Sigmoid colon (tissue), 7 donors: ENCODE results near the gene GRID2. TPM values are rescaled to one million over a fixed set of nuclear protein-coding genes. Genes with fewer than 3 reads are reported as not detected.

Source experiments
- DNase-seq: peaks from one replicate; pipeline ENCODE4 v3.0.0-alpha.2; 2019
- H3K27ac ChIP-seq, 4 donors: fragments of 200-600 bp; sonication (generic); one replicate each; pipeline ENCODE4 v1.5.1; 2016 to 2019; ENCODE audit warnings: mild to moderate bottlenecking in 1 of 4
- H3K27me3 ChIP-seq, 3 donors: fragments of 200-600 bp; sonication (generic); one replicate each; pipeline ENCODE4 v1.5.1; 2019; ENCODE audit warnings: mild to moderate bottlenecking in 1 of 3
- H3K36me3 ChIP-seq, 4 donors: fragments of 200-600 bp; sonication (generic); one replicate each; pipeline ENCODE4 v1.5.1; 2016 to 2019
- H3K4me1 ChIP-seq, 4 donors: fragments of 200-600 bp; sonication (generic); one replicate each; pipeline ENCODE4 v1.5.1; 2017 to 2019
- H3K4me3 ChIP-seq, 4 donors: fragments of 200-600 bp; sonication (generic); one replicate each; pipeline ENCODE4 v1.5.1; 2017 to 2019; ENCODE audit warnings: mild to moderate bottlenecking in 2 of 4, moderate library complexity in 1 of 4
- H3K9me3 ChIP-seq, 4 donors: fragments of 200-600 bp in 3 of 4; sonication (generic) in 3 of 4; one replicate each; pipeline versions ENCODE4 v1.5.1 to v1.6.1; 2013 to 2019
- EP300 ChIP-seq, 4 donors: sonication (generic); formaldehyde crosslinking; IDR thresholded peaks; one replicate each; pipeline ENCODE4 v1.6.1; 2017; ENCODE audit warnings: antibody characterized with exemption in 4 of 4
- POLR2A ChIP-seq, 2 donors: fragments of 450-650 bp; IDR thresholded peaks; one replicate each; pipeline ENCODE4 v1.6.1; 2016; ENCODE audit warnings: antibody characterized with exemption in 2 of 2, mild to moderate bottlenecking in 2 of 2, moderate library complexity in 2 of 2
- POLR2AphosphoS5 ChIP-seq, 4 donors: sonication (generic); formaldehyde crosslinking; IDR thresholded peaks; one replicate each; pipeline ENCODE4 v1.6.1; 2017; ENCODE audit warnings: antibody characterized with exemption in 4 of 4
- WGBS, 2 donors: extraction: QIAGEN DNeasy Blood & Tissue Kit; methylation state at CpG; one replicate each; pipeline ENCODE4 v1.1.7; 2013; 5-methylcytosine and 5-hydroxymethylcytosine counted together
- intact Hi-C: fragments of 100-400 bp; cut with DNase I; formaldehyde crosslinking; loops from one replicate; pipeline ENCODE4 v1.15.1; 2023
- polyA plus RNA-seq, 3 donors: library from polyadenylated mRNA; stranded (reverse); fragments of 200-250 nt; gene quantifications; one replicate each; pipeline ENCODE4 v1.2.3, GENCODE V29; 2013
- total RNA-seq, 4 donors: library from RNA; depleted of rRNA; stranded (reverse); fragments of >200 nt; gene quantifications; one replicate each; pipeline ENCODE4 v1.1.0, GENCODE V29; 2016
- TF ChIP-seq, protein P1 (sequence below), 4 experiments: fragments of 450-650 bp in 3 of 4; fragments of 200-600 bp in 1 of 4; IDR thresholded peaks; one replicate each; pipeline ENCODE4 v1.5.1; 2016 to 2019; ENCODE audit warnings: antibody characterized with exemption in 4 of 4, mild to moderate bottlenecking in 3 of 4, moderate library complexity in 2 of 4
- donor health status: healthy with polysubstance abuse.
- donor health status: Bipolar disorder and iron deficiency.
- donor health status: healthy.

GRID2 gene
- total and polyA plus RNA-seq, 7 donors = 0.04 to 1.9 (median 0.28) TPM; not detected in 2

DNA sequence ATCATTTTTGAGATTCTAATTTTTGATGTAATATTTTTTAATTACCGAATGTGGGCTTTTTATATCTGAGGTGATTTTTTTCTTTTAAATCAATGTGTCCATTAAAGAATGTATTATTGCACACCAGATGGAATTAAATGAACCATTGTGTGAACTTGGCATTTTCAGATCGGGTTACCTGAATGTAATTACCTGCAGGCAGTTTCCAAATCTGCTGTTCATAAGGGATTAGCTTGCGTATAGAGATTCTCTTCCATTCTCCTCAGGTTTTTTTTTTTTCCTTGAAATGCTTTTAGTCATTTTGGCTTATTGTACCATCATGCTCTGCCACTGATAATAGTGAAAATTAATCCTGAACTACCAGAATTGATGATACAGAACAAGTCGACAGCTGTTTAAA is 1013.3 kb downstream of the GRID2 start:
- TF ChIP-seq POLR2AphosphoS5 (IDR thresholded peaks at IDR 0.05) (no peak), EP300 (IDR thresholded peaks at IDR 0.05) (no peak), POLR2A (IDR thresholded peaks at IDR 0.05) (no peak)
- TF ChIP-seq, protein P1, sequence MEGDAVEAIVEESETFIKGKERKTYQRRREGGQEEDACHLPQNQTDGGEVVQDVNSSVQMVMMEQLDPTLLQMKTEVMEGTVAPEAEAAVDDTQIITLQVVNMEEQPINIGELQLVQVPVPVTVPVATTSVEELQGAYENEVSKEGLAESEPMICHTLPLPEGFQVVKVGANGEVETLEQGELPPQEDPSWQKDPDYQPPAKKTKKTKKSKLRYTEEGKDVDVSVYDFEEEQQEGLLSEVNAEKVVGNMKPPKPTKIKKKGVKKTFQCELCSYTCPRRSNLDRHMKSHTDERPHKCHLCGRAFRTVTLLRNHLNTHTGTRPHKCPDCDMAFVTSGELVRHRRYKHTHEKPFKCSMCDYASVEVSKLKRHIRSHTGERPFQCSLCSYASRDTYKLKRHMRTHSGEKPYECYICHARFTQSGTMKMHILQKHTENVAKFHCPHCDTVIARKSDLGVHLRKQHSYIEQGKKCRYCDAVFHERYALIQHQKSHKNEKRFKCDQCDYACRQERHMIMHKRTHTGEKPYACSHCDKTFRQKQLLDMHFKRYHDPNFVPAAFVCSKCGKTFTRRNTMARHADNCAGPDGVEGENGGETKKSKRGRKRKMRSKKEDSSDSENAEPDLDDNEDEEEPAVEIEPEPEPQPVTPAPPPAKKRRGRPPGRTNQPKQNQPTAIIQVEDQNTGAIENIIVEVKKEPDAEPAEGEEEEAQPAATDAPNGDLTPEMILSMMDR (IDR thresholded peaks at IDR 0.05) = no peak
- intact Hi-C loops = no loop called here
- 55 to 87% methylated on average over 4 of the region's 4 CpGs for whole genome bisulfite sequencing, 2 donors
- no peaks in the 10 kb centered on the region for H3K4me1 ChIP-seq
- no peaks in the 10 kb centered on the region for H3K27me3 ChIP-seq
- no peaks in the 10 kb centered on the region for H3K9me3 ChIP-seq
- no peak overlapping the region for H3K27ac ChIP-seq
- DNase-seq = no peak
- H3K4me3 ChIP-seq = no peak overlapping the region
- H3K36me3 ChIP-seq = no peaks in the 10 kb centered on the region

DNA sequence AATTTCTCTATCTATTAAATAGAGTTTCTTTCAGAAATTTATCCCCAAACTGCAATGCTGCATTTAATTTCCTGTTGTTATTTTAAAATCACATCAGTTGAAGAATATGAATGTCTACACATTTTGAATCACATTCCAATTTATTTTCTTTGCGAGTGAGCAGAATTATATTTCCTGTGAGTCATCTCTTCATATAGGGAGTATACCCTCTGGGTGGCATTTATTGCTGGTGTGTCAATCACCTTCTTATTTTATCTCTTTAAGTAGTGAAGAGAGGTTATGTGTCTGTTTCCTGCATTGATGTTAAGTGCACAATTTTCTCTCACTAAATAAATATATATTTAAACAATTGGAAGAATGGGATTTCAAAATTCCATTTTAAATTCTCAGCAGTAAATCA is 1013.8 kb downstream of the GRID2 start:
- Histone ChIP-seq H3K4me3 (no peak overlapping the region), H3K36me3 (no peaks in the 10 kb centered on the region), H3K9me3 (no peaks in the 10 kb centered on the region), H3K27me3 (no peaks in the 10 kb centered on the region), H3K27ac (no peak overlapping the region), H3K4me1 (no peaks in the 10 kb centered on the region)
- DNase-seq = no peak
- intact Hi-C loops = no loop called here
- TF ChIP-seq, protein P1 (IDR thresholded peaks at IDR 0.05) = no peak
- TF ChIP-seq POLR2AphosphoS5 (IDR thresholded peaks at IDR 0.05) (no peak), EP300 (IDR thresholded peaks at IDR 0.05) (no peak), POLR2A (IDR thresholded peaks at IDR 0.05) (no peak)
- 33 to 80% methylated on average over 1 of the region's 1 CpG for WGBS, 2 donors

DNA sequence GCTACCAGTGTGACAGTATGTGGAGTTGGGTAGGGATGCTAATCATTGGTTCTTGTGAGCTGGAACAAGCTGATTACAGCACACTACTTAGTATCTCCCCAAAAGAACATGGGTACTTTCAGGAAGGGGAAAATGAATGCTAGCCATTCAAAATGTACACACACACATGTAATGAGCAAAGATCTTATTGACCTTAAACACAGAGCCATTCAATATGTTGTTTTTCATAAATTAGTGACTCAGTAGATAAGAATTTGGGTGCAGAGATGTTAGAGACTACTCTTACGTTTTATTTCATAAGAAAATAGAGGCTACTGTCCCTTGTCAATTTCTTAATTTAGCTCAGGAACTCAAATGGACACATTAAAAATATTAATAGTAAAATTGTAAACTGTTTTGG is 1015.3 kb downstream of the GRID2 start:
- intact Hi-C loops = no loop called here
- Histone ChIP-seq H3K4me1 (no peaks in the 10 kb centered on the region), H3K27ac (no peak overlapping the region), H3K9me3 (no peaks in the 10 kb centered on the region), H3K4me3 (no peak overlapping the region), H3K27me3 (no peaks in the 10 kb centered on the region), H3K36me3 (no peaks in the 10 kb centered on the region)
- no peak for DNase-seq
- TF ChIP-seq EP300 (IDR thresholded peaks at IDR 0.05) (no peak), POLR2A (IDR thresholded peaks at IDR 0.05) (no peak), POLR2AphosphoS5 (IDR thresholded peaks at IDR 0.05) (no peak)
- TF ChIP-seq, protein P1 (IDR thresholded peaks at IDR 0.05) = no peak
- WGBS, 2 donors = 54 to 65% methylated on average over 1 of the region's 1 CpG

DNA sequence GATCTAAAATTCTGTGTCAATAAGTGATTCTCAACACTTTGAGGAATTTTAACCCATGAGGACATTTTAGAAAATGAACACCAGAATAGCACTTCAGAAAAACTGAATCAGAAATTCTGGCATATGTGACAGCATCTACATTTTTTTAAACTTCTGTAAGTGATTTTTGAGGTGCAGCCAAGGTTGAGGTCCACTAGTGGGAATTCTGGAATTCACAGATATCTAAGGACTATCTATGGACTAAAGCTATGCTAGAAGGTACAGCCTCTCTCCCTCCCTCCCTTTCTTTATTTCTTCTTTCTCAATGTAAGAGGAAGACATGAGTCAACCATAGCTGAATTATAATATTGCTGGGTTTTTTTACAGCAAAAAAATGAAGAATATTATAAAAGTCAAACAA is 1016.6 kb downstream of the GRID2 start:
- TF ChIP-seq, protein P1 (IDR thresholded peaks at IDR 0.05) = no peak
- Histone ChIP-seq H3K27ac (no peak overlapping the region), H3K27me3 (no peaks in the 10 kb centered on the region), H3K36me3 (no peaks in the 10 kb centered on the region), H3K9me3 (no peaks in the 10 kb centered on the region), H3K4me1 (no peaks in the 10 kb centered on the region), H3K4me3 (no peak overlapping the region)
- intact Hi-C loops = no loop called here
- DNase-seq = no peak

DNA sequence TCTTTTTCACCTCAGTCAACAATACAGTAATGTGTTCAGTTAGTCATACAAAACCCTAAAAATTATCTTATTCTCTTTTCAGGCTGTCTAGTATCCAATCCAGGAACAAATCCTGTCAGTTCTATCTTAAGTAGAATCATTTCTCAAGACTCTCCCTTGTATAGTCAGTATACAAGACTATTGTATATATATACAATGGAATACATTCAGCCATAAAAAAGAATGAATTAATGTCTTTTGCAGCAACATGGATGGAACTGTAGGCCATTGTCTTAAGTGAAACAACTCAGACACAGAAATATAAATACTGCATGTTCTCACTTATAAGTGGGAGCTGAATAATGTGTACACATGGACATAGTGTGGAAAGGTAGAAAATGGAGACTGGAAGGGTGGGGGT is 1023.6 kb downstream of the GRID2 start:
- no peak overlapping the region for H3K4me3 ChIP-seq
- H3K9me3 ChIP-seq = no peaks in the 10 kb centered on the region
- H3K4me1 ChIP-seq = no peaks in the 10 kb centered on the region
- no peaks in the 10 kb centered on the region for H3K36me3 ChIP-seq
- no peak overlapping the region for H3K27ac ChIP-seq
- no peak for DNase-seq
- H3K27me3 ChIP-seq = no peaks in the 10 kb centered on the region
- intact Hi-C loops = no loop called here
- TF ChIP-seq EP300 (IDR thresholded peaks at IDR 0.05) (no peak), POLR2AphosphoS5 (IDR thresholded peaks at IDR 0.05) (no peak), POLR2A (IDR thresholded peaks at IDR 0.05) (no peak)
- TF ChIP-seq, protein P1 (IDR thresholded peaks at IDR 0.05) = no peak
